Measurements from ENCODE around the gene MEF2A.

MEF2A gene

GRCh38 chr15:99564221-99565048 is 1.3 kb upstream of the MEF2A start:
- peak; percentile 1 for DNase-seq (ENCODE audit: low spot score)

GRCh38 chr15:99565049-99565298 is 810 bp upstream of the MEF2A start:
- DNase-seq (ENCODE audit: low spot score): no peak

GRCh38 chr15:99566157-99566897 is 543 bp downstream of the MEF2A start:
- DNase-seq (ENCODE audit: low spot score): peak; percentile 6

GRCh38 chr15:99568625-99569352 is 3.0 kb downstream of the MEF2A start:
- no peak for DNase-seq (ENCODE audit: low spot score)

GRCh38 chr15:99571299-99571698 is 5.5 kb downstream of the MEF2A start:
- DNase-seq (ENCODE audit: low spot score): no peak

- DNase-seq (ENCODE audit: low spot score): no peak
Observed at GRCh38 chr15:99574048-99574447, 8.3 kb downstream of the MEF2A start.

- DNase-seq (ENCODE audit: low spot score): no peak
Observed at GRCh38 chr15:99574502-99574901, 8.7 kb downstream of the MEF2A start.

GRCh38 chr15:99578809-99579208 is 13.0 kb downstream of the MEF2A start:
- no peak for DNase-seq (ENCODE audit: low spot score)

GRCh38 chr15:99580076-99580475 is 14.3 kb downstream of the MEF2A start:
- no peak for DNase-seq (ENCODE audit: low spot score)

- no peak for DNase-seq (ENCODE audit: low spot score)
Observed at GRCh38 chr15:99582508-99582960, 16.8 kb downstream of the MEF2A start.

- no peak for DNase-seq (ENCODE audit: low spot score)
Observed at GRCh38 chr15:99584081-99584600, 18.4 kb downstream of the MEF2A start.

GRCh38 chr15:99586121-99586520 is 20.3 kb downstream of the MEF2A start:
- no peak for DNase-seq (ENCODE audit: low spot score)

- DNase-seq (ENCODE audit: low spot score): no peak
Observed at GRCh38 chr15:99589801-99590200, 24.0 kb downstream of the MEF2A start.

- DNase-seq (ENCODE audit: low spot score): no peak
Observed at GRCh38 chr15:99590913-99591646, 25.3 kb downstream of the MEF2A start.

GRCh38 chr15:99592145-99592791 is 26.5 kb downstream of the MEF2A start:
- DNase-seq (ENCODE audit: low spot score): no peak

- DNase-seq (ENCODE audit: low spot score): no peak
Observed at GRCh38 chr15:99593070-99593469, 27.3 kb downstream of the MEF2A start.

- DNase-seq (ENCODE audit: low spot score): no peak
Observed at GRCh38 chr15:99594916-99595315, 29.1 kb downstream of the MEF2A start.

- DNase-seq (ENCODE audit: low spot score): no peak
Observed at GRCh38 chr15:99598296-99598695, 32.5 kb downstream of the MEF2A start.

- no peak for DNase-seq (ENCODE audit: low spot score)
Observed at GRCh38 chr15:99603828-99604227, 38.0 kb downstream of the MEF2A start.

GRCh38 chr15:99604865-99605264 is 39.1 kb downstream of the MEF2A start:
- no peak for DNase-seq (ENCODE audit: low spot score)

GRCh38 chr15:99605490-99605931 is 39.7 kb downstream of the MEF2A start:
- no peak for DNase-seq (ENCODE audit: low spot score)

Data from CD4-positive, alpha-beta T cell treated with Interleukin-15 for 4 hours (primary cell).